Kidney (tissue), 14 donors: ENCODE data around the gene QSOX2. TPM values are rescaled to one million over a fixed set of nuclear protein-coding genes. Genes with fewer than 3 reads are reported as not detected.
A peak's percentile ranks its signal among the peaks of the same experiment; 100 is the strongest.

Source experiments
- DNase-seq, 5 donors: peaks; one replicate each; pipeline ENCODE4 v3.0.0-alpha.2; 2013 to 2020
- FAIRE-seq: peaks from 2 replicates; lab custom pipeline; 2012; peaks lifted over from hg19 to GRCh38; lab: Jason Lieb, UNC
- H3K27ac ChIP-seq, 2 donors: one replicate each; pipeline ENCODE4 v1.7.0; 2013; ENCODE audit warnings: low read depth in 2 of 2, low read length in 2 of 2, inconsistent platforms in 1 of 2
- H3K27me3 ChIP-seq: one replicate; pipeline ENCODE4 v1.7.1; 2013; ENCODE audit warnings: low read length, inconsistent platforms; ENCODE audit not compliant: control insufficient read depth, insufficient read depth
- H3K36me3 ChIP-seq, 3 donors: one replicate each; pipeline versions ENCODE4 v1.7.0 to v1.7.1; 2013; ENCODE audit warnings: low read length in 3 of 3, control low read depth in 1 of 3, inconsistent platforms in 1 of 3; ENCODE audit not compliant: insufficient read depth in 3 of 3, control insufficient read depth in 2 of 3
- H3K4me1 ChIP-seq, 3 donors: one replicate each; pipeline versions ENCODE4 v1.7.0 to v1.7.1; 2013; ENCODE audit warnings: low read length in 3 of 3, inconsistent platforms in 1 of 3, low read depth in 1 of 3; ENCODE audit not compliant: control insufficient read depth in 2 of 3, insufficient read depth in 2 of 3
- H3K4me3 ChIP-seq, 3 donors: one replicate each; pipeline versions ENCODE4 v1.7.0 to v1.8.1; 2013; ENCODE audit warnings: low read length in 3 of 3, control low read depth in 1 of 3, inconsistent platforms in 1 of 3
- H3K9ac ChIP-seq, 3 donors: one replicate each; pipeline versions ENCODE4 v1.7.0 to v1.7.1; 2013; ENCODE audit warnings: low read length in 3 of 3, control low read depth in 1 of 3, inconsistent platforms in 1 of 3
- H3K9me3 ChIP-seq, 3 donors: one replicate each; pipeline versions ENCODE4 v1.7.0 to v1.7.1; 2013; ENCODE audit warnings: low read length in 3 of 3, control low read depth in 1 of 3, inconsistent platforms in 1 of 3; ENCODE audit not compliant: control insufficient read depth in 2 of 3, insufficient read depth in 1 of 3
- intact Hi-C: fragments of 100-400 bp; cut with DNase I; formaldehyde crosslinking; loops from one replicate; pipeline ENCODE4 v1.11.1; 2022
- polyA plus RNA-seq: library from polyadenylated mRNA; stranded (reverse); fragments of 350-450 nt; fragmentation: Illumina TruSeq; extraction: RNeasy Lipid Tissue Mini Kit (QIAGEN cat#74804); gene quantifications from one replicate; pipeline ENCODE4 v1.2.3, GENCODE V29; 2014; ENCODE audit warnings: low read depth, low replicate concordance; ENCODE audit not compliant: insufficient read depth
- total RNA-seq: library from RNA; stranded (reverse); fragmentation: NEBNext Ultra II Directional; extraction: Animal tissue kit (Norgen Biotek cat#: 25700); gene quantifications from one replicate; pipeline ENCODE4 v1.2.1, GENCODE V29; 2021
- TF ChIP-seq, protein P1 (sequence below): IDR thresholded peaks from 3 replicates; pipeline ENCODE4 v1.5.1; 2012; ENCODE audit warnings: mild to moderate bottlenecking, moderate library complexity, borderline replicate concordance; ENCODE audit not compliant: insufficient read depth; ENCODE audit errors: extremely low read depth
- donor health status: control.
- donor health status: control.
- donor health status: control.
- donor health status: control.
- donor health status: control.
- donor health status: DM: yes; HTN: yes; CAD: no.
- donor health status: Normal renal cell carcinoma (clear cell type).

Gene QSOX2
- total and polyA plus RNA-seq, 2 donors from 2014 or later, result 4.0 to 10.1 TPM

DNA sequence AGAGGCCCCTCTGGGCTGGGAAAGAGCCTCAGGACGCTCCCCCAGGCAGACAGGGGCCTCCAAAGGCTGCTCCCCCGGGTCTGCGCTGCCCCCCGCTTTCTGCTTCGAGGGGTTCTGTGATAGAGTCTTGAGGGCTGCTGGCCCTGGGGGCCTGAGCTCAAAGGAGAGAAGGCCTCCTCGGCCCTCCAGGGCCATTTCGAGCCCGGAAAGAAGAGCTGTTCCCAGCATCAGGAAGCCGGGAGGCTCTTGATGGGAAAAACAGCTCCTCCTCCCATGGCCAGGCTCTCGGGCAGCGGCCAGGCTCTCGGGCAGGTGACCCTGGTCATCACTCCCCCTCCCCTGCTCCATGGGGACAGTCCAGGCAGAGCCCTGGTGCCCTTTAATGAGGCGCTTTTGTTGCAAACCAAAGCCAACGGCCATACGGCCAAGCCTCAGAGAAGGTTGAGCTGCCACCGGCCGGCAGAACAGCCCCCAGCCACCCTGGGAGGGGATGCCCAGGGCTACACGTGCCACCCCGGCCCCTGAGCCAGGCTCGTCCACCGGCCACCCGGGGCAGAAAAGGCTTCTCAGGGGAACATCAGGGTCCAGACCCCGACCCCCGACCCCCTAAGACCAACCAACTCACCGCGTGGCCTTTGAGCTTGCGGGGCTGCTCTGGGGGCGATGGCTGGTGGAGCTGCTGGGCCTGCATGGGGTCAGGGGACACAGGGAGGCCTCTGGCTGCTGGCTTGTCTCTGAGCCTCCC lies 16.2 kb upstream of the QSOX2 start:
- Histone ChIP-seq H3K27me3 (no peaks in the 10 kb centered on the region), H3K36me3 (no peaks in the 10 kb centered on the region), H3K27ac (no peak overlapping the region), H3K9ac (no peak overlapping the region), H3K4me3 (no peak overlapping the region), H3K4me1 (no peaks in the 10 kb centered on the region), H3K9me3 (no peaks in the 10 kb centered on the region)
- TF ChIP-seq, protein P1, sequence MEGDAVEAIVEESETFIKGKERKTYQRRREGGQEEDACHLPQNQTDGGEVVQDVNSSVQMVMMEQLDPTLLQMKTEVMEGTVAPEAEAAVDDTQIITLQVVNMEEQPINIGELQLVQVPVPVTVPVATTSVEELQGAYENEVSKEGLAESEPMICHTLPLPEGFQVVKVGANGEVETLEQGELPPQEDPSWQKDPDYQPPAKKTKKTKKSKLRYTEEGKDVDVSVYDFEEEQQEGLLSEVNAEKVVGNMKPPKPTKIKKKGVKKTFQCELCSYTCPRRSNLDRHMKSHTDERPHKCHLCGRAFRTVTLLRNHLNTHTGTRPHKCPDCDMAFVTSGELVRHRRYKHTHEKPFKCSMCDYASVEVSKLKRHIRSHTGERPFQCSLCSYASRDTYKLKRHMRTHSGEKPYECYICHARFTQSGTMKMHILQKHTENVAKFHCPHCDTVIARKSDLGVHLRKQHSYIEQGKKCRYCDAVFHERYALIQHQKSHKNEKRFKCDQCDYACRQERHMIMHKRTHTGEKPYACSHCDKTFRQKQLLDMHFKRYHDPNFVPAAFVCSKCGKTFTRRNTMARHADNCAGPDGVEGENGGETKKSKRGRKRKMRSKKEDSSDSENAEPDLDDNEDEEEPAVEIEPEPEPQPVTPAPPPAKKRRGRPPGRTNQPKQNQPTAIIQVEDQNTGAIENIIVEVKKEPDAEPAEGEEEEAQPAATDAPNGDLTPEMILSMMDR, result no peak
- DNase-seq (peak in 2 of 5 donors; percentile 25 to 54), FAIRE-seq (no peak)
- intact Hi-C loops, result no loop called here

DNA sequence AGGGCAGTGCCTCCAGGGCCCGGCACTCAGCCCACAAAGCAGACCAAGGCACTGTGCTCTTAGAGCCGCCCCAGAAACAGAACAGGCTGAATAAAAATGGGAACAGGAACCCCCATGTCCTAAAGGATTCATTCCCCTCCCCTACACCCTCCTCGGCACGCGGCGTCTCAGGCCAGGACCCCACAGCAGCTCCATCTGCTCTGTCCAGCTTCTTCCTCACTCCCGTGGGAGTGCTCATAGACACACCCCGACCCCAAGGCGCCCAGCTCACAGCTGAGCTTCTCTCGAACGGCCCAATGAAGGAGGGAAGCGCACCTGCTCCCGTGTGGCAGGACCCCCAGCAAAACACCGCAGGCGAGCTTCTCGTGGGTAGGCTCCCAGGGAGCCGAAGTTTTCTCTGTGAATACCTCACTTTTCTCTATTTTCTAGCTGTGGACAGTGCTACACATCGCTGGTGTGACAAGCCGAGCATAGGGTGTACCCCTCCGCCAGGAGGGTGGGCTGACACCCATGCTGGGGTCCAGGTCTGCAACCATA lies 15.4 kb upstream of the QSOX2 start:
- Histone ChIP-seq H3K9ac (no peak overlapping the region), H3K4me3 (no peak overlapping the region), H3K9me3 (no peaks in the 10 kb centered on the region), H3K36me3 (no peaks in the 10 kb centered on the region), H3K4me1 (no peaks in the 10 kb centered on the region), H3K27ac (no peak overlapping the region), H3K27me3 (no peaks in the 10 kb centered on the region)
- DNase-seq (peak in 1 of 5 donors; percentile 66), FAIRE-seq (no peak)
- intact Hi-C loops, result no loop called here
- TF ChIP-seq, protein P1, result no peak

DNA sequence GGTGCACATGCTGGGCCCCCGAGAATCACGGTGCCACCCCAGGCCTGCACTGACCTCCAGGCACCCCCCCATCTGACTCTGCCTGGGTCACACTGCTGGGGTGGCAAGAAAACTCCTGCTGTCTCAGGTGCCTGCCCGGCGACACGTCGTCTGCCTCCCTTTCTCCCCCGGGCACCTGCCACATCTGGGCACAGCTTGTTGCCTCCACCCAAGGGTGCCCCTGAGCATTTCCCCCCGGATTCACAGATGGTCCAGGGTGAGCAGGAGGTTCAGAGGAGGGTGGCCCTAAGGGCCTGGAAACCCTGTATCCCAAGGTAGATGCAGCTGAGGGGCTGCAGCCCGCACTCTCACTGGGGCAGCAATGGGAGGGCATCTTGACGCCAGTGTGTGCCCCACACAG lies 14.9 kb upstream of the QSOX2 start:
- H3K27me3 ChIP-seq, result no peaks in the 10 kb centered on the region
- no peak overlapping the region for H3K9ac ChIP-seq
- FAIRE-seq (no peak), DNase-seq (no peak)
- TF ChIP-seq, protein P1, result no peak
- H3K9me3 ChIP-seq, result no peaks in the 10 kb centered on the region
- H3K4me1 ChIP-seq, result no peaks in the 10 kb centered on the region
- intact Hi-C loops, result no loop called here
- H3K27ac ChIP-seq, result no peak overlapping the region
- H3K4me3 ChIP-seq, result no peak overlapping the region
- H3K36me3 ChIP-seq, result no peaks in the 10 kb centered on the region
